HepG2 (cell line): Measurements from ENCODE around the gene MRPL20. TPM values are rescaled to one million over a fixed set of nuclear protein-coding genes. Genes with fewer than 3 reads are reported as not detected.

Experiments used
- AHR ChIP-seq: IDR thresholded peaks from 2 replicates; pipeline ENCODE4 v1.6.1; 2018; ENCODE audit warnings: missing genetic modification reagents, missing compliant biosample characterization
- ARNT2 ChIP-seq: sonication (generic); formaldehyde crosslinking; IDR thresholded peaks from 2 replicates; pipeline ENCODE4 v1.8.0; 2022; ENCODE audit warnings: mild to moderate bottlenecking, low read depth, missing genetic modification reagents, moderate library complexity
- DPF2 ChIP-seq: sonication (generic); formaldehyde crosslinking; IDR thresholded peaks from 2 replicates; pipeline ENCODE4 v1.4.0; 2020; ENCODE audit warnings: mild to moderate bottlenecking, low read depth, missing genetic modification reagents, borderline replicate concordance
- ETV5 ChIP-seq: IDR thresholded peaks from 2 replicates; pipeline ENCODE4 v1.6.1; 2018; ENCODE audit warnings: missing biosample characterization, missing genetic modification reagents, inconsistent platforms, borderline replicate concordance
- GFI1 ChIP-seq: sonication (generic); formaldehyde crosslinking; IDR thresholded peaks from 2 replicates; pipeline ENCODE4 v1.5.0; 2020; ENCODE audit warnings: missing genetic modification reagents, mild to moderate bottlenecking, borderline replicate concordance
- HIC2 ChIP-seq: sonication (generic); formaldehyde crosslinking; IDR thresholded peaks from 2 replicates; pipeline ENCODE4 v1.9.0; 2022; ENCODE audit warnings: low read depth, missing genetic modification reagents
- MIER3 ChIP-seq: IDR thresholded peaks from 2 replicates; pipeline ENCODE4 v1.6.1; 2016; ENCODE audit warnings: missing compliant biosample characterization, borderline replicate concordance
- MIXL1 ChIP-seq: IDR thresholded peaks from 2 replicates; pipeline ENCODE4 v1.6.1; 2016
- MLXIP ChIP-seq: sonication (generic); formaldehyde crosslinking; IDR thresholded peaks from 2 replicates; pipeline ENCODE4 v1.9.0; 2021; ENCODE audit warnings: missing genetic modification reagents, borderline replicate concordance
- NFYC ChIP-seq: IDR thresholded peaks from 2 replicates; pipeline ENCODE4 v1.6.1; 2016; ENCODE audit warnings: missing genetic modification reagents, missing compliant biosample characterization
- POLR2AphosphoS2 ChIP-seq: IDR thresholded peaks from 2 replicates; pipeline ENCODE4 v1.6.1; 2011; ENCODE audit warnings: low read depth, low read length, improper control_type of control experiment
- RFXANK ChIP-seq: IDR thresholded peaks from 2 replicates; pipeline ENCODE4 v1.6.1; 2016
- SMAD1 ChIP-seq: sonication (generic); formaldehyde crosslinking; IDR thresholded peaks from 2 replicates; pipeline ENCODE4 v1.4.0; 2020; ENCODE audit warnings: missing genetic modification reagents, low read depth, mild to moderate bottlenecking, borderline replicate concordance
- SRF ChIP-seq: IDR thresholded peaks from 2 replicates; pipeline ENCODE4 v1.6.1; 2011; ENCODE audit warnings: mild to moderate bottlenecking, low read depth, low read length, moderate library complexity
- SYNCRIP ChIP-seq: fragments of 200-400 bp; formaldehyde crosslinking; IDR thresholded peaks from 2 replicates; pipeline ENCODE4 v1.6.1; 2018; ENCODE audit warnings: mild to moderate bottlenecking, low read depth, low read length; ENCODE audit not compliant: insufficient read depth
- ZBTB46 ChIP-seq: sonication (generic); formaldehyde crosslinking; IDR thresholded peaks from 2 replicates; pipeline ENCODE4 v1.4.0; 2020; ENCODE audit warnings: mild to moderate bottlenecking, missing genetic modification reagents, borderline replicate concordance
- ZBTB7A ChIP-seq: sonication (generic); formaldehyde crosslinking; IDR thresholded peaks from 2 replicates; pipeline ENCODE4 v1.8.0; 2022; ENCODE audit warnings: mild to moderate bottlenecking, missing genetic modification reagents
- ZNF12 ChIP-seq: sonication (generic); formaldehyde crosslinking; IDR thresholded peaks from 2 replicates; pipeline ENCODE4 v1.5.0; 2020; ENCODE audit warnings: missing genetic modification reagents
- ZNF138 ChIP-seq: sonication (generic); formaldehyde crosslinking; IDR thresholded peaks from 2 replicates; pipeline ENCODE4 v1.5.0; 2020; ENCODE audit warnings: mild to moderate bottlenecking, low read depth, missing genetic modification reagents
- ZNF484 ChIP-seq: sonication (generic); formaldehyde crosslinking; IDR thresholded peaks from 2 replicates; pipeline ENCODE4 v1.5.1; 2020; ENCODE audit warnings: mild to moderate bottlenecking, low read depth, missing genetic modification reagents, borderline replicate concordance
- ZNF550 ChIP-seq: sonication (generic); formaldehyde crosslinking; IDR thresholded peaks from 2 replicates; pipeline ENCODE4 v1.4.0; 2020; ENCODE audit warnings: mild to moderate bottlenecking, missing genetic modification reagents, borderline replicate concordance
- ZNF747 ChIP-seq: sonication (generic); formaldehyde crosslinking; IDR thresholded peaks from 2 replicates; pipeline ENCODE4 v1.8.1; 2023; ENCODE audit warnings: missing genetic modification reagents, mild to moderate bottlenecking, borderline replicate concordance
- ZNF784 ChIP-seq: sonication (generic); formaldehyde crosslinking; IDR thresholded peaks from 2 replicates; pipeline ENCODE4 v1.5.1; 2020; ENCODE audit warnings: missing genetic modification reagents, mild to moderate bottlenecking, borderline replicate concordance
- ZNF883 ChIP-seq: sonication (generic); formaldehyde crosslinking; IDR thresholded peaks from 2 replicates; pipeline ENCODE4 v1.5.1; 2020; ENCODE audit warnings: mild to moderate bottlenecking, missing genetic modification reagents; ENCODE audit errors: not compliant biosample characterization
- polyA plus RNA-seq, 8 experiments: library from polyadenylated mRNA; depleted of rRNA in 3 of 8; stranded (reverse) in 7 of 8; unstranded in 1 of 8; fragments of >200 nt; fragmentation: Illumina TruSeq in 4 of 8; extraction: Trizol in 4 of 8; gene quantifications; 2 replicates each; pipeline versions ENCODE4 v1.2.1 to v1.2.3, GENCODE V29; 2011 to 2016; ENCODE audit warnings: low read depth in 4 of 8, missing spikeins in 1 of 8, mixed read lengths in 1 of 8; ENCODE audit not compliant: insufficient read depth in 1 of 8
- total RNA-seq, 5 experiments: library from RNA; depleted of rRNA; stranded (reverse); fragments of >200 nt; fragmentation: Illumina TruSeq; extraction: Trizol; gene quantifications; 2 replicates each; pipeline ENCODE4 v1.2.3, GENCODE V29; 2016; ENCODE audit warnings: low read depth in 1 of 5

MRPL20 gene
- total and polyA plus RNA-seq, 2 of the 13 experiments (the other 11 are each of a cell fraction or from before 2014, with no cell fraction given): 59.2 to 127 TPM

- TF ChIP-seq ZNF484 (no peak), SRF (no peak), MIXL1 (no peak), ZBTB7A (peak; percentile 63; the same call in 1 of the 2 replicates), MLXIP (CRISPR knock-in tag) (no peak), ETV5 (peak; percentile 72; the same call in 1 of the 2 replicates), SMAD1 (CRISPR knock-in tag) (no peak), ZBTB46 (no peak), NFYC (no peak; the same call in 1 of the 2 replicates), AHR (peak; percentile 78; the same call in 1 of the 2 replicates), SYNCRIP (no peak), ZNF12 (CRISPR knock-in tag) (peak; percentile 48; the same call in 1 of the 2 replicates), ZNF747 (CRISPR knock-in tag) (peak; percentile 52; the same call in 1 of the 2 replicates), ZNF883 (peak; percentile 80), ARNT2 (CRISPR knock-in tag) (peak; percentile 55; the same call in 1 of the 2 replicates), ZNF550 (CRISPR knock-in tag) (no peak), DPF2 (CRISPR knock-in tag) (no peak; the same call in 1 of the 2 replicates), GFI1 (CRISPR knock-in tag) (no peak; the same call in 1 of the 2 replicates), POLR2AphosphoS2 (no peak), ZNF784 (0 out of 2 replicates have a peak, but pooled peaks have one; percentile 68), RFXANK (CRISPR knock-in tag) (0 out of 2 replicates have a peak, but pooled peaks have one; percentile 43), MIER3 (CRISPR knock-in tag) (peak; percentile 15; the same call in 1 of the 2 replicates), ZNF138 (no peak), HIC2 (CRISPR knock-in tag) (peak; percentile 87)
These were observed 24.8 kb upstream of the MRPL20 start (continued) for GRCh38 chr1:1431845-1432273.
